ENCODE data around the gene ZNF692.

Gene ZNF692

DNA sequence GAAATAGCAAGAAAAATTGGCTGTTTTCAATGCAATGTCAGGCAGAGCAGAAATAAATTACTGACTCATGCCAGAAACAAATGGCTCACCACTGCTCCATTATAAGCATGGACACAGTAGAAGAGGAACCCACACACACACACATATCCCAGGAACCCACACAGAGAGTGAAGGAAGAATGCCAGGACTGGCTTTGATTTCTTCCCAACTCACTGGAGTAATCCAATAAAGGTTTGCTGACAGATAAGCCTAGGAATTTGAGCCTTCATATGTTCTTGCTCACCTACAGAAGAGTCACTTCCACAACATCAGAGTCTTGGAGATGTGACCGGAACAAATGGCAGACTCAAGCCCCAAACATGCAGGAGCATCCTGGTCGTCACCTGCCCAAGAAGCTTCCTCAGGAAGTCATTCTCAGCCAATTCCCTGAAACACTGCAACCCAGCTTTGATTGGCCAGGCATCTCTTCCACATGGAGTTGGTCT is 35.3 kb downstream of the ZNF692 start:
- no peak for DNase-seq

DNA sequence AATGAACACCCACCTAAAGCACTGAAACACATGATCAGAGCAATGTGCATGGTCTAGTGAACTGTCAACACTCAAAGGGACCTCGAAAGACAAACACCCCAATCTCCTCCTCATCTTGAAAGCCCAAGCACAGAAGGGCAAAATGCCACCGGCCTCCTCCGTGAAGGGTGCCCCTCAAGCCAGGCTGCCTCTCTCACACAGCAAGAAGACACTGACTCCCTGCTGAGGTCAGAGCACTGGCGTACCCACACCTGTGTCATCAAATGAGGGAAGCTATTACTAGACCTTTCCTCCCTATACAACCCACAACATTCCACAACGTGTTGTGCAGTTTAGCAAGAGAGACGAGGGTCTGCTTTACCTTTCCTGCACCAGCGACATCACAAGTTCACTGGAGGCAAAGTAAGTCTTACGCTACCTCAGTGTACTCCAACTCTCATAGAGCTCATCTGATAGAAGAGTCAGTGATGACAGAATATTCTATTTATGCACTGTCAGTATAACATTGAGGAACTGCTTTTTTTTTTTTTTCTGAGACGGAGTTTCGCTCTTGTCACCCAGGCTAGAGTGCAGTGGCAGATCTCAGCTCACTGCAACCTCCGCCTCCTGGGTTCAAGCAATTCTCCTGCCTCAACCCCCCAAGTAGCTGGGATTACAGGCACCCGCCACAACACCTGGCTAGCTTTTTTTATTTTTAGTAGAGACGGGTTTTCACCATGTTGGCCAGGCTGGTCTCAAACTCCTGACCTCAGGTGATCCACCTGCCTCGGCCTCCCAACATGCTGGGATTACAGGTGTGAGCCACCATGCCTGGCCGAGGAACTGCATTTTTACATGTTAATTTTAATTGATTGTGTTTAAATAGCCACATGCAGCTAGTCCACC is 36.5 kb downstream of the ZNF692 start:
- no peak for DNase-seq

DNA sequence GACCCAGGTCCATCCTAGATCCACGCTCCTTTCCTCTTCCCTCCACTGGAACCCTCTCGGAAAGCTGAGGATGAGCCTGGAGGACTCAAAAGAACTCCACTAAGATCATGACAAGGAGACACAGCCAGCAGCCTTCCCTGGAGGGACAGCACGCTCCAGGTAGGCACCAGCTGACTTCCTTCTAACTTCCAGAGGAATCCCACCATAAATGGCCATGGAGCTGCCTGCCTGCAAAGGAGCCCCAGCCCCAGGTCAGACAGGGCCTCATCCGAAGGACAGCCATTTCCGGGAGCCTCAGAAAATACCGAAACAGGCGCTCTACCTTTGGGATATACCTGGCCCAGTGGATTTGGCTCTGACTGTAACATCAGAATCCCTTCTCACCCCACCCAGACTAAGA is 37.2 kb downstream of the ZNF692 start:
- DNase-seq: no peak

DNA sequence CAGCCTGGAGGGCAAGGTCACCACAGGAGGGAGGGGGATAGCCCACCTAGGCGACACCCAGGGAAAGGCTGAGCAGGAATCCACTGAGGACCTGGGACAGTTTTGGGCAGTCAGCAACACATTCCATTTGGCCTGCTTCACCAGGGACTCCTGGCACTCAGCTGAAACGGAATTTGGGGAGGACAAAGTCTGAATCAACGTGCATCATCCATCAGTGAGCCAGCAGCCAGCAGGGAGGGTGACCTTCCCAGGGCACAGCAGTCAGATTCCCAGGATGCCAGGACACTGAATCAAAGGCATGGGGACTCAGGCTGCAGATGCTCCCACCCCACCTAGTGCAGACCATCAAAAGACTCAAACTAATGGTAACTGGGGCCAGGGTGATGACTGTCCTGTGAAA is 37.8 kb downstream of the ZNF692 start:
- no peak for DNase-seq

DNA sequence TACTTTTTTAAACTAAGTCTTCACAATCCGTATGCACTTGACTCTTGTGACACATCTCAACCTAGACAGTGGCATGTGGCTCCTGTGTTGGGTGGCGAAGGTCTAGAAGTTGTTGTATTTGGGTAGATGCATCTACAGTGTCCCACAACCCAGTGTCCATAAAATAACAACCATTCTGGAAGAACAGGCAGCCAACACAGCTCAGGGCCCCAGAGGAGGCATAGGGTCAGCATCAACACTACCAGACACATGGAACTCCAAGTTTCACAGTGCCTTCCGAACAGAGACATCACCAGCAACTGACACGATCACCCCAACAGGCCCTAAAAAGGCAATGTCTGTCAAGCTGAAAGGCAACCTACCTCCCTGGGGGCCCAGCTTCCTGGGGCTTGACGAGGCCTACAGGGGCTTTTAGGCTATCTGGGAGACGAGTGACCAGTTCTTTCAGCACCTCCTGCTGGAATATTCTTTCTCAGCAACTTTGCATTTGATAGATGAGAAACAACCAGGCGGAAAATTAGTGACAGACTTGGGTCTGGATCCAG is 38.8 kb downstream of the ZNF692 start:
- no peak for DNase-seq

DNA sequence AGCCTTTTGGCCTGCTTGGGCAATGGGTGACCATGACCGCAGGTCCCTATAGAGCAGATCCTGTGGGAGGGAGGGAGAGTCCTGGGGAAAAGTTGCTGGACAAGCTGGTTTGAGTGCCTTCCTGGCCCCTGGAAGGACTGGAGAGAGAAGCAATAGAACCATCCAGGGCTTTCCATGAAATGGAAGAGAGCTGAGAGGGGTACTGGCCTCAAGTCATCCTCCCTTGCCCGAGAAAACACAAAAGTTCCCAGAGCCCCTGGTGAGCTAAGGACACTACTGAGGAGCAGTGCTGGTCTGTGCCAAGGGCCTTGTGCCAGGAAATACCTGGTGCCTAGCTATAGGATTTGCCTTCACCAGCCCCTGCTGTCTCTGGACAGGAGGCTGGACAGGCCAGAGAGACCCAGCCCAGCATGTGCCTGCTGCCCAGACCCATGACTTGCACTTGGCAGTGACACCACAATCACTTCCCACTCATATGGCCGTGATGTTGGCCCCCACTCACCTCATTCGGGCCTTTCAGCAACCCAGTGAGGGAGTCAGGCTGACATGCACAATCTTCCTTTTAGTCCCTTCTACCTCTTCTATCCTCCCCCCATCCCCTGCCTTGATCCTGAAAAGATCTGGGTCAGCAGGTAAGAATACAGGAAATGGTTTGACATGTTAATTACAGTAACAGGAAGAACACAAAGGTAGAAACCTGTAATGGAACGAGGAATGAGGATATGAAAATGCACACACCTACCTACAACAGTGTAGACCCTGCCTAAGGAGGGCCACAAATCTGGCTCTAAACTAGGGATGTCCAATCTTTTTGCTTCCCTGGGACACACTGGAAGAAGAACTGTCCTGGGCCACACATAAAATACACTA is 40.1 kb downstream of the ZNF692 start:
- no peak for DNase-seq

DNA sequence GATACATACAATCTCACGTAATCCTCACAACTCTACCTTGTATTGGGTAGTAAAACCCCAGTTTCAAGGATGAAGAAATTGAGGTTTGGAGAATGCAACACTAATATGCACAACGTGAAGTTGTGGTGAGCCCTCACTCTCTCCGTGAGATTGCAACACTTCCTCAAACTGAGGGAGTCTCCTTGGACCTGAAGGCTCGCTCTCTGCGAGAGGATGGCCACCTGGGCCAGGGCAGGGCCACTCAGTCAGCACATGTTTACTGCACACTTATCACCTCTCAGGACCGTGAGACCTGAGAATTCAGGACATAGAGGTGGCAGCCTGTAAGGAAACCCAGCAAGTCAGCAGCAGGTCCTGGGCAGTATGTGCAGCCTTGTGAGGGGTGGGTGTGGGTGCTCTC is 41.8 kb downstream of the ZNF692 start:
- DNase-seq: no peak

DNA sequence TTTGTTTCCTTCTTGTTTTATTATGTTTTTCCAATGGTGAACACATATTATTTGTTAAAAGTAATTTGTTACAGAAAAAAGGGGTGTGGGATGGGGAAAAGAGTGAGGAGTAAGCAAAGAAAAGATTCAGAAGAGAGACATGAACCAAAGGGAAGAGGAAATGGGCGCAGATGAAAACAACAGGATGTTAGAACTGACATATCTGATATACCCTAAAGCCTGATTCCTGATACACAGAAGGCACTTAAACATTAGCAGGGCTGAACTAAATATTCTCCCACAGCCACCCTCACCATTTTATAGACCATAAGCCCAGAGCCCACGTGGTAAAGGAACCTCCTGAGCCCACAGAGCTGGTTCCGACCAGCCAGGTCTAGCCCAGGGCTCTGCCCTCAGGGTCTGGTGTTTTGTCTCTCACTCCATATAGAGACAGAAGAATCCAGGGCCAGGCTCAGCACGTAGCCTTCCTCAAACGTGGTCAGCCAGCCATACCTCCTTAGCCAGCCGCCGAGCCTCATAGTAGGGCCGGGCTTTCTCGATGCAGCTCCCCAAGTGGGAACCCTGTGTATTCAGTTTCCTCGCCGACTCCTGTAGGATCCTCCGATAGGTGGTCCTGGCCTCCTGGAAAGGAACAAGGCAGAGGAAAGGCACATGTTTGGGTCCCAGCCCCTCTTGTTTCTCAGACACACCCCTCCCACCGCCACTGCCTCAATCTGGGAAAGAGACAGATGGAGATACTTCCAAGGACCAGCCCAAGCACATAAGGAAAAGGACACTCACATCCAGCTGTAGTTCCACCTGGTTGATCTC is 42.6 kb downstream of the ZNF692 start:
- no peak for DNase-seq

DNA sequence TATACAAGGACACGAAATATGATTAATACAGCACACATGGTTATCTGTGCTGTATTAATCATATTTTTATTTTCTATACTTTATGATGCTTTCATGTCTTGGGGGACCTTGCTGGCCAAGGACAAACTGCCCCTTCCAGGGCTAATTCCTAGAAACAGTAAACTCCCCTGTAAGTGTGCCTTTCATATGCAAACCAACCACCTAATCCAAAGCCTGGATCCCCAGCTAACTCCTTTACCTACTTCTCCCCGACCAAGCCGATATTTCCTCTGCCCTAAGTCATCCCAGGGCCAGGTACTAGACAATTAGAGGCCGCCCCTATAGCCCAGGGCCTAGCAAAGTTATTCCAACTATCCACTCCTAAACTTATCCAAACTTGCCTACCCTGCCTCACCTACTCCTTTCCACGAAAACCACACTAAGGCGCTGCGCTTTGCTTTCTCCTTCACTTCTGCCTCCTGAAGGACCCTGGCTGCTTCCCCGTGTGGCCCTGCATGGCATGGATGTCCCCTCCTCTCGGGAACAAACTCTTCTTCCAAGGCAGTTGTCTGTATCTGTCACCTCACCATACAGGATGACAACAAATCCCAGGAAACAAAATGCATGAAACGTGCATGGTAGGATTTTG is 43.4 kb downstream of the ZNF692 start:
- DNase-seq: no peak

DNA sequence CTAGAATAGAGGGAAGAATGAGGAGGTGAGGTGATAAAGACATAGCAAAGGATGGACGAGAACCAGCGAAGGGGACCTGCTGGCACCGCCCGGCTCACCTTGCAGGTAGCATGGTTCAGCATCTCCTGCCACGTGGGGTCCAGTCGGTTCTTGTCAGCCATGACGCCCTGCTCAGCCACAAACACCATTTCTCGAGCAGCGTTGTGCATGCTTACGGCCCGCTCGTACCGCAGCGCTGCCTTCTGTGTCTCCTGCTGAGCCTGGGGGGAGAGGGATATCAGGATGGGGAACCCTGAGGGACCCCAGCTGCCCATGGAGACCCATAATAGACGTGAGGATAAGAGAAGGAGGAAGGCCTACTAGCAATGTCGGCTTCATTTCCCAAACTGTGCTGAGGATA is 44.5 kb downstream of the ZNF692 start:
- no peak for DNase-seq

DNA sequence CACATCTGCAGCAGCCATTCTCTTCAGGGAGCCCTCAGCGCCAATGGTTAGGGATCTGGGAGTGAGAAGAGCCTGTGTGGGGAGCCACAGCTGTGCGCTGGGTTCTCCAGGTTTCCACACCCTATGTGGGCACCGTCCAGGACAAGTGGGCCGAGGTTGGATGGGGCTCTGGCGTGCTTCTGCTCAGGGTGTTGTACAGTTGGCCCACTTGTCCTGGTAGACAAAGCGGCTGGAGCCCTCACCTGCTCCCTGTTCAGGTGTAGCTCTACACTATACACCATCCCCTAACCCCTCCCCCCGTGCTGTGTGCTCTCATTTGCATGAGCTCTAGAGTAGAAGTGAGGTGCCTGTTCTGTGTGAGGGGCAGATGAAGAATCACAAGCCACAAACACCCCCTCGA is 45.3 kb downstream of the ZNF692 start:
- DNase-seq: no peak

DNA sequence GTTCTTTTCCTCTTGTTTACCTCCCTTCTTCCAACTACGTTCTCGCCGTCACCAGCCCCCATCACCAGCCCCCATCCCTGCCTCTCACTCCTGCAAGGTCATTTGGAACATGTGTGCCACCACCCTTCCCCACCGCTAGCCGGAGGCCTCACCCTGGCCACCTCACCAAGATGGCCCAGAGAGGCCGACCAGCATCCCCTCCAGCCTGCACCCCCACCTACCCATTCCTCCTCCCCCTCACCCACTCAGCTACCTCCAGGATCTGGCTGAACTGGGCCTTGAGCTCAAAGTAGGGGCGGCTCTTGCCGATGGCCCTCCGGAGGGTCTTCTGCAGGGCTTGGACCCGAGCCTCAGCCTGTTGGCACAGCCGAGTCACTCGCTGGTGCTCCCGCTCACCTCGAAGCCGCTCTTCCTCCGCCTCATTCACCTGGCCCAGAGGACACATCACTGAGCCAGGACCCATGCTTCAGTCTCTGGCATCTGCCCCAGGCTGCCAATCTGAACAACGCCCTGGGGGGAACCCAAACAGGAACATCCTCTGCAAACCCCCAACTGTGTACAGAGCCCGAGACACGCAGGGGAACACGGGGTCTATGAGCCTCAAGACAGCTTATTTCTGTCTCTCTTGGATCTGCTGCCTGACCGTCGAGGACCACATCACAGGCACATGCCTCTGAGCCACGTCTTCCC is 46.0 kb downstream of the ZNF692 start:
- DNase-seq: no peak

DNA sequence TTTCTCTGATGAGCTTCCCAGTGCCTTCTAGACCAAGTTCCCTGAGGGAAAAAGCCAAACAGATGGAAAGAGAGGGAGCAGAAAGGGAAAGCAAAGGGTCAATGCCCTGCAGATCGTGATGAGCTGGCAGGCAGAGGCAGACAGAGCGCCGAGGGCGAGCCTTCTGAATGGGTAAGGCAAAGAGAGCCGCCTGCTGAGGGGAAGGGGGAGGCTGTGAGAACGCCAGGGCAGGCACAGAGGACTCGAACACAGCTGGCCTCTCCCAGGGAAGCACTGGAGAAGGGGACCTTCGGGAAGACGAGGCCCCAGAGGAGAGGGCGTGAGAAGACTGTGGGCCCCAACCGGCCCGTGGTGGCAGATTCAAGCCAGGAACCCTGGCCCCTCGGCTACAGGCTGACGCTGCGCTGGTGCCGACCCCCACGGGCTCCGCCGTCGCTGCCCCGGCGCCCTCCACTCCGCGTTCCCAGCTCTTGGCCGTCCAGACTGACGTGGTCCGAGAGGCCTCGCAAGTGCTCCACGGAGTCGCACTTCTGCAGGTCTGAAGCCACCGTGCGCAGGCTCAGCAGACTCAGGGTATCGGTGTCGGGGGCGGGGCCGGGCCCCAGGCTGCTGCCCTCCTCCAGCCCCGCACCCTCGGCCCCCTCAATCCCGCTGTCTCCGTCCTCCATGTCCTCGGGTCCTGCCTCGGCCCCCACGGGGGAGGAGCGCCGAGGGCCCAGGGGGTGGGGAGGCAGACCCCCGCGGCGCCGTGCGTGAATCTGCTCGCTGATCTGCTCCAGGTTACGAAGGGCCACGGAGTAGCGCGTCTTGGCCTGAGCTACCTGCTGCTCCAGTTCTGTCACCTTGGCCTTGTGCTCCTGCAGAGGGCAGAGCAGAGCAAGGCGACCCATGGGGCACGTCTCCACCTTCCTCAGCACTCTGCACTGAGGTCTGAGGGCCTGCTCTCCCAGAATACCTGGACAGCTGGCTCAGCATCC is 47.1 kb downstream of the ZNF692 start:
- DNase-seq: no peak

DNA sequence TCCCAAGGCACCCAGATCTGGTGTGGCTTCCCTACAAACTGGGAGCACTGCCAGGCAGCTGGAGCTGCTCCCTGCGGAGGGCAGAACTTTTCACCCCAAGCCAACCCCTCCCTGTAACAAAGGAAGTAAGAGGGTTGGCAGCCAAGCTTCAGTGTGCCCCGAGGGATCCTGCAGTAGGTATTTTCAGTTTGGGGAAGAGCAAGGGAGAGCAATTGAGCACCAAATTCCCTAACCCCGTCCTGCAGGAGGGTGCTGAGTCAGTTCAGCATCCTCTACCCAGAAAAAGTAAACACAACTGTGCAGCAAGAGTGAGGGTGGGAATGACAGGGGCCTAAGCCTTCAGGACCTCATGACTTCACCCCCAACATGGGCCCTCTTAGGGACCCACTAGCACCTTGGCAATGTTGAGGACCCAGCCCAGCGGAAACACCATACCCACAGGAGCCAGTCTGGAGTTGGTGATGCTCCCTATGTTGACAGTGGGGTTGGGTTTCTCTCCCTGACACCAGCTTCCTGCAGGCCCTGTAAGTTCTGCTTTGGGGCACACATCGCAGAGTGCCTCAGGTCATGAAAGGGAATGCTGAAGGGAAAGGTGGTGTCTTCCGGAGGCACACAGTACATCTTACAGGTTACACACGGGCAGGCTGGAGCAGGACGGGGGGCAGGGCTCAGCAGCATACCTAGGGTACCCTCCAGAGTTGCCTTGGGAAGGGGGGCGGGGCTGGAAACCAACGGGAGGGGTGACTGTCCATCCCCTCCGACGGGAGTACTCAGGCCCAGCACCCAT is 48.0 kb downstream of the ZNF692 start:
- no peak for DNase-seq

DNA sequence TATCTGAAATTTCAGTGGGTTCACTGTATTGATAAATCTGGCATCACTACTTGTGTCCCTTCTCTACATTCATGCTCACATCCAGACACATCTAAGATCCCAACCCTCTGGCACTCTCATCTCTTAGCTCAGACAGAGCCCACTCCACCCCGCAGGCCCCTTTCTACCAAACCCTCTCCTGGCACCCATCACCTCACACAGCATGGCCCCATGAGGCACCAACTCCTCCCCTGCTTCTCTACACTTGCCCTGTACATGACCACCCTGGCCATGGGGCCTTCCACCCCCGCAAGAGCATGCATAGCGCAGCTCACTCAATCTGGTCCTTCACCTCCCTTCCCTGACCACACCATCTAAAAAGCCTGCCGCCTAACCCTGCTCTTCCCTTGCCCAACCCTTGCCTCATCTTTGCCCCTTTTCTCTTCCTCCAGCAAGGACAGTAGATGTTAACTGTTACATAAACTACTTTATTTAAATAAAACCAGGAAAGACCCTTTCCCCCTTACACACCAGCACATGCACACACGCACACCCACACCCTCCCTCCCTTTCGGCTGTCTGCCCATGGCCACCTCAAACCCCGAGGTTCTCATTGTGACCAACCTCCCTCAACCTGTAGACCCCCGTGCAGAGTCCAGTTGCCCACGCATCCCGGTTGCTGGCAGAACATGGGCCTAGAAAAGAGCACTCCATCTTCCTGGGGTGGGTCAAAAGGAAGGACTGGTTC is 48.7 kb downstream of the ZNF692 start:
- DNase-seq: no peak

DNA sequence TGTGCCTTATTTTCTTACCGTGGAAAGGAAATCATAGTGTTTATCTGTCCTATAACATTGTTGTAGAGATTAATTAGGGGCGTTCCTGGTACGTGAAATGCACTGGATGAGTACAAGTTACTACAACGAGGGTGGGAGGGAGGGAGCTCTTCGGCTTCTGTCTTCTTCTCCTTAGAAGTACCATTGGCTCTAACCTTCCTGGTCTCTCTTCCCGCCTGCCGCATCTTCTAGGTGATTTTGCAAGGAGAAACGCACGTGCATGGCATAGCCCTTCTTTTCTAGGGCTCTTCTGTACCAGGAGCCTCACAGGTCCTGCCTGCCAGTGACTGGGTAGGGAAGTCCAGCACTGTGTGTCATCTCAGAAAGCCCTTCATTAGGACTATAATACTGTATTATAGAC is 50.0 kb downstream of the ZNF692 start:
- DNase-seq: no peak

DNA sequence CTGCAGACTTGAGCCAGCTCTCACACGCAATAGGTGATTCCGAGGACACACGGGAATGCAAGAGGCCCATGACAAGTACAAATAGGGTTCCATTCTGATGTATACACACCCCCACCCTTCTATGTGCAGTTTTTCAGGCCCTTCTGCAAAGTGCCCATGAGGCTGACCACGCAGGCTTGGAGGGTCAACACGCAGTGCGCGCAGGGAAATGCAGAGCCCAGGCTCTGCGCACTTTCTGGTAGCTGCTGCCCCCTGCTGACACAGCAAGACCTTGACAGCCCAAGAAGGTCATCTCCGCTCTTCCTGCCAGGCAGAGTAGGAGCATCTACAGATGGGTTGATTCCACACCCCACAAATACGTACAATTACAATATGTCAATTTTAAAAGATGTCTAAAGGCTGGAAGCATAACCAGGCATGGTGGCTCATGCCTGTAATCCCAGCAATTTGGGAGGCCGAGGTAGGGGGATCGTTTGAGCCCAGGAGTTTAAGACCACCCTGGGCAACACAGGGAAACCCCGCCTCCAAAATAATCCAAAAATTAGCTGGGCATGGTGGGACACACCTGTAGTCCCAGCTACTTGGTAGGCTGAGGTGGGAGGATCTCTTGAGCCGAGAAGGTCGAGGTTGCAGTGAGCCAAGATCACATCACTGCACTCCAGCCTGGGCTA is 51.7 kb downstream of the ZNF692 start:
- DNase-seq: peak; percentile 6

DNA sequence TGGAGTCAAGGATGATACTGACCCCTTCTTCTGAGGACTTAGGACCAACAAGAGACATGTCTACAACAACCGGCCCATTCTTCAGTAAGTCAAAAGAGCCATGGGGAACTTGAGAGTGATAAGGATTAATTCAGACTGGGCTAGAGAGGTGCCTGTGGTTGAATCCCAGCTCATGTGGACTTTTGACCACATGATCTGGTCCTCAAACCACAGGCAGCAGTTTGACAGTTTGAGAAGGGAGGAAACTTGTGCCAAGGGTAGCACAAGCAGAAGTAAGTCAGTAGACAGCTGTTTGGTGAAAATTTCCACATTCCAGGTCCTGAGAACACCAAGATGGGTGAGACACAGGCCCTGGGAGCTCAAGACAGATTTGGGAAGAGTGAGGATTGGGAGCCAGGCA is 53.0 kb downstream of the ZNF692 start:
- no peak for DNase-seq

All from NCI-H748 treated with DMSO at 0.1 percent for 48 hours (cell line).